Lower leg skin (tissue), 3 donors: ENCODE data around the gene MYCBP2.

ENCODE experiments used
- CTCF ChIP-seq, 3 donors: fragments of 450-650 bp; IDR thresholded peaks; one replicate each; pipeline ENCODE4 v1.5.1; 2016; ENCODE audit warnings: antibody characterized with exemption in 3 of 3, mild to moderate bottlenecking in 3 of 3, moderate library complexity in 2 of 3
- POLR2A ChIP-seq, 2 donors: fragments of 450-650 bp; IDR thresholded peaks; one replicate each; pipeline ENCODE4 v1.6.1; 2016 to 2017; ENCODE audit warnings: antibody characterized with exemption in 2 of 2, mild to moderate bottlenecking in 1 of 2, moderate library complexity in 1 of 2

DNA sequence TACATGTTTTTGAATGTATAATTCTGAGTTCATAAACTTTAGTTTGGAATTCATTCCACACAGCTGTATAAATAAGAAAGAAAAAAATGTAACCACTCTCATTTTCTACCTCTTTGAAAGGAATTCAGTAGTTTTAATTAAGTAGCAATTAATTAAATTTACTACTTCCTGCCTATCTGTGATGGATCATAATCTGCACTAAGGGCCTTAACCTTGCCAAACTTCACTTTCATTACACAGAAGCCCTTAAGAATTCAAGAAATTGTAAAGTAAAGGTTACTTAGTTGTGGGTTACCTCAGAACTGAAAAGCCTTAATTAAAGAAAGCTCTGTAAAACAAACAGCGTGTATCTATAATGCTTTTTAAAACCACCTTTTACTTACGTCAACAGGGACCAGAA lies 188.1 kb downstream of the MYCBP2 start:
- TF ChIP-seq CTCF (IDR thresholded peaks at IDR 0.05) (no peak), POLR2A (IDR thresholded peaks at IDR 0.05) (no peak)
